GM18505 (cell line): Measurements from ENCODE around the gene C11orf54.

Experiments used
- ATAC-seq: cut with Tn5 transposase; IDR thresholded peaks from one replicate; pipeline ENCODE4 v1.9.1; 2021; ENCODE audit not compliant: unreplicated experiment
- POLR2A ChIP-seq: IDR thresholded peaks from 4 replicates; pipeline ENCODE4 v1.6.1; 2011; ENCODE audit warnings: borderline replicate concordance; ENCODE audit not compliant: insufficient read depth, insufficient read length; ENCODE audit errors: extremely low read depth

Gene C11orf54

DNA sequence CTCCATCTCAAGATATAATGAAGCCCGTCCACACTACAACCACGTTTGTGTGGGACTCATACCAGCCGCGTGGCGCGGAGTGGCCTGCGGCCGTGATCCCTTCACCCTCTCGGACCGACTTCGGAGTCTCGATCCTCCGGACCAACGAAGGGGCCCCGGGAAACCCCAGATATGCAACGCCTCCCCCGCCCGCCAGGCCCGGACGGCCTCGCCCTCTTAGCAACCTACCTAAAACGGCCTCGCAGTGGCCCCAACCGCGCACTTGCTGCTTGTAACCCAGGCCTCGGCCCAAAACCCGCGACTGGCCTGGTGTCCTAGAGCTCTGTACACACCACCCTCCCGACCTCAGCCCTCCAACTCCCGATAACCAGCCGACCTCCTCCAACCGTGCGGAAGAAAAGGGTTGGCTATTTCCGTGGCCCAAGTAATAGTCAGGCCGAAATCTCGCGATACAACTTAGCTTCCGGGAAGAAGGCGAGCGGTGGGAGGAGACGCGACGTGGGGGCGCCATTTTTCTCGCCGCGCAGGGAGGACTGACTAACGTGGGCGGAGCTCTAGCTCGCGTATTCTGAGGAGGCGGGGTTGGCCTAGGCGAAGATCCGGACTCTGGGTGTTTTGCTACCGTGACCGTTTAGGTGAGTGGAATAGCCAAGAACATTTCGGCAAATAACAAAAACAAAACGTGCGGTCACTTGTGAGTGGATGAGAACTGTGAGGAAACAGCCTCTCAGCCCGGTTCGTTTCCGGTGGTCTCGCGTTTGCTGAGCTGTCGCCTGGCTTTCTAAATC lies at the start of gene C11orf54, which contains the start of gene TAF1D:
TSS of gene C11orf54 (plus strand) at position 579 of the 788 bp plus-strand sequence. CDS start 5,722 bp downstream, outside the sequence.
TSS of gene TAF1D (minus strand) at position 402 of the 788 bp plus-strand sequence. CDS start 2,191 bp downstream, outside the sequence.
- ATAC-seq = peak; percentile 86
- peak; percentile 99 for TF ChIP-seq POLR2A

DNA sequence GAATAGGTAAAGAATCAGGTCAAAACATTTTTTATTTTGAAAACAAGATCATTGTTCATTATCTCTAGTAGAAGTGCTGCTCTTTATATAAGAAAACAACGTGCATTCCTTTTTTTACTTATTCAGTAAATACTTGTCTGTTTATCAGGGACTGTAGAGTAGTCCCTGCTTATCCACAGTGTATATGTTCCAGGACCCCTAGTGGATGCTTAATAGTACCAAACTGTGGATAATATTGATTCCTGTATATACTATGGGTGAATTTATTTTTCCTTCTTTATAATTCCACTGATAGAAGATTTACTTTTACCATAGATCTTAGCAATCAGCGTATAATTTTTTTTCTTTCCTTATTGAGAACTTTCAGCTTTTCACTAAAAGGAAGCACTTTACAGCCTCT lies 47.4 kb upstream of the C11orf54 start:
- no peak for TF ChIP-seq POLR2A
- ATAC-seq = no peak

- TF ChIP-seq POLR2A = no peak
Observed at GRCh38 chr11:93694557-93694956, 46.9 kb upstream of the C11orf54 start.

DNA sequence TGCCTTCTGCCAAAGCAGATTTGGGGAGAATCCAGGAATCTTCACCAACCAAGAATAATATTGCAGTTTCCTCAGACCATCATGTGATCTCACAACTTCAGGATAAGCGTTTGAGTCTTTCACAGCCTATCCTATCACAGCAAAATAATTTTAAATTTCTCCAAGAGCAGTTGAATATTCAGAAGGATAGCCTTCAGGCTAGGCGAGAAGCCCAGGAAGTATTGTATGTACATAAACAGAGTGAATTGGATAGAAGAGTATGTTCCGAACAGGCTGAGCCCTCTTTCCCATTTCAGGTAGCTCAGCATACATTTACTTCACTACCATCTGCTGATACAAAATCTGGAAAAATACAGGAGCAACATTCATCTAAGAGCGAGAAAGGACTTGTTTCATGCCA lies 43.9 kb upstream of the C11orf54 start:
- TF ChIP-seq POLR2A = no peak
- ATAC-seq = no peak

More at GRCh38 chr11:93694557-93694956, 46.9 kb upstream of the C11orf54 start:
- no peak for ATAC-seq

GRCh38 chr11:93700830-93701229 lies 40.6 kb upstream of the C11orf54 start:
- no peak for TF ChIP-seq POLR2A
- ATAC-seq = no peak

DNA sequence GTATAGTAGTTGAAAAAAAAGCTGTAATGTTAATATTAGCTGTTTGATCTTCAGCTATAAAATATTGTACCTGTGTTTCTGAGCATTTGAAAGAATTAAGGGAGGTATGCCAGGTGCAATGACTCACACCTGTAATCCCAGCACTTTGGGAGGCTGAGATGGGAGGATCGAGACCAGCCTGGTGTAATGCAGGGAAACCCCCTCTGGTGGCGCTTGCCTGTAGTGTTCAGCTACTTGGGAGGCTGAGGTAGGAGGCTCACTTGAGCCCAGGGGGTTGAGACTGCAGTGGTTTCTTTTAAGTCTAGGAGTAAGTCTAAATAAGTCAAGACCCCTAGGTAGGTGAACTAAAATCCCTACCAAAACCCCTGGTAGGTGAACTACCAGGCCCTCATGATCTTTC lies 37.2 kb upstream of the C11orf54 start:
- ATAC-seq = no peak

DNA sequence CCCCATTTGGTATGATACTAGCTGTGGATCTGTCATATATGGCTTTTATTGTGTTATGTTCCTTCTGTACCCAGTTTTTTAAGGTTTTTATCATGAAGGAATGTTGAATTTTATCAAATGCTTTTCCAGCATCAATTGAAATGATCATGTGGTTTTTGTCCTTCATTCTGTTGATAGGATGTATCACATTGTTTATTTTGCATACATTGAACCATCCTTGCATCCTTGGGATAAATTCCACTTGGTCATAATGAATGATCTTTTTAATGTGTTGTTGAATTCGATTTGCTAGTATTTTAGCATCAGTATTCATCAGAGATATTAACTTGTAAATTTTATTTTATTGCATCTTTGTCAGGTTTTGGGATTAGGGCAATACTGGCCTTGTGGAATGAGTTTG lies 31.2 kb upstream of the C11orf54 start:
- no peak for TF ChIP-seq POLR2A
- ATAC-seq = no peak

More for the DNA sequence above, 37.2 kb upstream of the C11orf54 start:
- TF ChIP-seq POLR2A = no peak

DNA sequence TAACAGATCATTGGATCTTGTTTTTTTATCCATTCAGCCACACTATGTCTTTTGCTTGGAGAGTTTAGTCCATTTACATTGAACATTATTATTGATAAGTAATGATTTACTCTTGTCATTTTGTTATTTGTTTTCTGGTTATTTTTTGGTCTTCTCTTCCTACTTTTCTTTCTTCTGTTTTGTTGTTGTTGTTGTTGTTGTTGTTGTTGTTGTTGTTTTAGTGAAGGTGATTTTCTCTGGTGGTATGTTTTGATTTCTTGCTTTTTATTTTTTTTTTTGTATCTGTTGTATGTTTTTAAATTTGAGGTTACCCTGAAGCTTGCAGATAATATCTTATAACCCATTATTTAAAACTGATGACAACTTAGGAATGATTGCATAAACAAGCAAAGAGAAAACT lies 28.8 kb upstream of the C11orf54 start:
- no peak for ATAC-seq
- no peak for TF ChIP-seq POLR2A

- no peak for ATAC-seq
- TF ChIP-seq POLR2A = no peak
Observed at GRCh38 chr11:93715797-93716396, 25.6 kb upstream of the C11orf54 start.

GRCh38 chr11:93717501-93717900 lies 24.0 kb upstream of the C11orf54 start:
- TF ChIP-seq POLR2A = no peak
- ATAC-seq = no peak

GRCh38 chr11:93718057-93718563 lies 23.4 kb upstream of the C11orf54 start:
- ATAC-seq = peak; percentile 78

GRCh38 chr11:93719310-93719709 lies 22.2 kb upstream of the C11orf54 start:
- no peak for ATAC-seq
- TF ChIP-seq POLR2A = no peak

More at GRCh38 chr11:93718057-93718563, 23.4 kb upstream of the C11orf54 start:
- TF ChIP-seq POLR2A = no peak

DNA sequence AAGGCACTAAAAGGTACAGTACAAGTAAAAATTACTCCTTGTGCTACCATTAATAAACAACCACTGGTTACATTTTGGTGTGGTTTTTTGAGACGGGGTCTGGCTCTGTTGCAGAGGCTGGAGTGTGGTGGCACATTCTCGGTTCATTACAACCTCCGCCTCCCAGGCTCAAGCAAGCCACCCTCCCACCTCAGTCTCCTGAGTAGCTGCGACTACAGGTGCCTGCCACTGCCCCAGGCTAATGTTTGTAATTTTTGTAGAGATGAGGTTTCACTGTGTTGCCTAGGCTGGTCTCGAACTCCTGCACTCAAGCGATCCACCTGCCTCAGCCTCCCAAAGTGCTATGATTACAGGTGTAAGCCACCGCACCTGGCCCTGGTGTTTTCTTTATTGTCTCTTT lies 20.9 kb upstream of the C11orf54 start:
- no peak for TF ChIP-seq POLR2A
- ATAC-seq = no peak

DNA sequence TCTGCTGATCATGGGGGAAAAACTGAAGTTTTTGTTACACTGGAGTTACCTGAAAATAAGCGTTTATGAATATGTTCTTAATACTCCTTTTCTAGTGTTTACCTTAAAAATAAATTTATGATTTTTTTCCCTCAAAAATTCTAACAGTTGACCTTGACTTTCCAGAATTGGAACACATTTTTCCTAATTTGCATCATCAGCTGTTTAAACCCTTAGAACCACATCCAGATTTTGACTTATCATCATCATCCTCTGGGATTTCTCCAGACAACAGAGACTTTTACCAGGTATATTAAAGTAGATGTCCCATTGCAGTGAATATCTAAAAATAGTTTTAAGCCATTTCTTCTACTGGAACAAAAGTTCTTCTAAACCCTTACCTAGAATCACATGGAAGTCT lies 17.4 kb upstream of the C11orf54 start:
- ATAC-seq = no peak
- no peak for TF ChIP-seq POLR2A

- TF ChIP-seq POLR2A = no peak
- ATAC-seq = no peak
Observed at GRCh38 chr11:93727985-93728791, 13.3 kb upstream of the C11orf54 start.
